ENCODE data around the gene DHX15.
A peak's percentile ranks its signal among the peaks of the same experiment; 100 is the strongest.

DHX15 gene

DNA sequence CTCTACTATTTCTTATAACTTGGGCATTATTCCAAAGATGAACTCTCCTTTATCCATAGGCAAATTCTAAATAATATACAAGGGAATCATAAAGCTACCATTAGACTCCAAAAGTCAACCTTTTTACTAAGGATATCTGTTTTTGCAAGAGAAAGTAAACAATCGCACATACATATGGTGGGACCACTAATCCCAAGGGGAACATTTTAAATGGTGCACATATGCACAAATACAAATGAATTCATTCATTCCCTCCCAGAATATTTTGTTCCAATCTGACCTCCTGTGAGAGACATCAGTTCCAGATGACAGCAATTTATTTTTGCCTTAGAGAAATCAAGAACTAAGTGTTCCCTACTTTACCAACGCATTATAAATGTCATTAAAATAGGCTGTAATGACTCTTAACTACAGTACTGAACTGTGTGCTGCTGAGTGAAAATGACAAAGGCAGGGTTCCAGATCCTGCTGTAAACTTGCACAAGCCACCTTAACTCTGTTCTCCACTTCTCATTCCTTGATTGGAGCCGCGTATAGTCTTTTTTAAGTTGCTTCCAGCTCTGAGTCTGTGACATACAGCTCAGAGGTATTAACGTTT lies 2.0 kb downstream of the DHX15 start:
- no peak for DNase-seq

GRCh38 chr4:24578364-24578763 lies 6.0 kb downstream of the DHX15 start:
- no peak for DNase-seq

DNA sequence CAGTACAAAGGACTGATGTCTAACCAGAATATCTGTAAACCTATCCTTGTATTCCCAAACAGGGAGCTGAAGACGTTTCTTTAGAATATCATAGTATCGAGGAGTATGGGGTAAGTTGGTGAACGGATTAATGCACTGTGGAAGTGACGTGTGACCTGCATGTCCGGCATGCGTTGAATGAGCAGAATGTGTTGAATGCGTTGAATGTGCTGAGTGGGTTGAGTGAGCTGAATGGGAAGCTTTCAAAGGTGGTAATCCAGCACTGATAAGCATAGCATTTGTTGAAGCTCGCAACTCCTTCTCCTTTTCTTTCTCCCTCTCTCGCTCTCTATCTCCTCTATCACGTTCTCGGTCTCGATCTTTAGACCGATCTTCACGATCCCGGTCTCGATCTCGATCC lies 8.1 kb downstream of the DHX15 start:
- no peak for DNase-seq

- no peak for DNase-seq
Observed at GRCh38 chr4:24574236-24574635, 10.1 kb downstream of the DHX15 start.

DNA sequence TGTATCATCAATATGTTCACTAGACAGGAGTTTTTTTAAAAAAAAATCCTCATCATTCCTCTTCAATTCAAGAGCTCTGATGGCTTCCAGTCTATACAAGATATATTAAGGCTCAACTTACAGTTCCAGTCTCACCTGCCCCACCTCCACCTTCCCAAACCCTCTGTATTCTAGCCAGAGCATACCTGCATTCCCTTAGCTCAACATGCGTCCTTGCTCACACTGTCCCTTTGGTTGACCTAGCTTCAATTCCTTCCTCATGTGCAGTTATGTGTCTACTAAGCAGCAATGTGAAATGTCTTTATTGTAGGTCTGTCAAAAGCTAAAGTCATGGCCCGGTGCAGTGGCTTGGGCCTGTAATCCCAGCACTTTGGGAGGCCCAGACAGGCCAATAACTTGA lies 10.8 kb downstream of the DHX15 start:
- DNase-seq = no peak

GRCh38 chr4:24570574-24571236 lies 13.6 kb downstream of the DHX15 start:
- DNase-seq = no peak

GRCh38 chr4:24570172-24570571 lies 14.2 kb downstream of the DHX15 start:
- no peak for DNase-seq

- no peak for DNase-seq
Observed at GRCh38 chr4:24569662-24570061, 14.7 kb downstream of the DHX15 start.

GRCh38 chr4:24568425-24568824 lies 15.9 kb downstream of the DHX15 start:
- DNase-seq = peak; percentile 23

GRCh38 chr4:24565054-24565453 lies 19.3 kb downstream of the DHX15 start:
- DNase-seq = no peak

DNA sequence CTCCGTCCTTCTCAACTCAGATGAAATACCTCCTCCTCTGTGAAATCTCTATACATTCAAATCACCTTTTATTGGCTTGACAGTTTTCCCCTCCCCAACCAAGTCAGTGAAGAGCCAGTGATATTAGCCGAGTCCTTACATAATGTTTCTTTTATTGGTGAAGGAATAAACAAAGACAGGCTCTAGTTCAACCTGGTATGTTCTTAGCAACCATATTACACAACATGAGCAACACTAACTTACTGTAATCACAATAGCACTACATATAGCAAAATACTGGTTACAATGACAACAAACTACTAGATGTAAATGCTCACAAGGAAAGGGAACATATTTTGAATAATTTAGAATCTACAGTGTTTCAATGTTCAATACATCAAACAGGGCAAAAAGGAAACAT lies 19.9 kb downstream of the DHX15 start:
- no peak for DNase-seq

GRCh38 chr4:24561438-24562139 lies 22.8 kb downstream of the DHX15 start:
- DNase-seq = no peak

GRCh38 chr4:24560868-24561368 lies 23.4 kb downstream of the DHX15 start:
- DNase-seq = peak; percentile 72

DNA sequence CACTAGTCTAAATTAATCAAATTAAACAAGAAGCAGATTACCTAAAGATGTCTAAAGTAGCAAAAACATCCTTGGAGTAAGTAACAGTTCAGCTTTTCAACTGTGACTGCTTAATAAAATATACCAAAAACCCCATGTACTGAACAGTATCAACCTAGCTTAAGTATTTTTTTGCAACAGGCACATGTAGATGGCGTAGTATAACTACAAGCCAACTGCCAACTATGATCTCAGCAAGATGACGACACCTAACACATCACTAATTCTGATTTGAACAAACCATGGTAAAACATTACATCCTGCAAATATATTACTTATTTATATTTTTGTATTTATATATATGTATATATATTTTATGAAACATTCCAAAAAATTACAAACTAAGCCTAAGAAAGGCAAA lies 24.5 kb downstream of the DHX15 start:
- DNase-seq = peak; percentile 19

- peak; percentile 29 for DNase-seq
Observed at GRCh38 chr4:24559032-24559821, 25.1 kb downstream of the DHX15 start.

DNA sequence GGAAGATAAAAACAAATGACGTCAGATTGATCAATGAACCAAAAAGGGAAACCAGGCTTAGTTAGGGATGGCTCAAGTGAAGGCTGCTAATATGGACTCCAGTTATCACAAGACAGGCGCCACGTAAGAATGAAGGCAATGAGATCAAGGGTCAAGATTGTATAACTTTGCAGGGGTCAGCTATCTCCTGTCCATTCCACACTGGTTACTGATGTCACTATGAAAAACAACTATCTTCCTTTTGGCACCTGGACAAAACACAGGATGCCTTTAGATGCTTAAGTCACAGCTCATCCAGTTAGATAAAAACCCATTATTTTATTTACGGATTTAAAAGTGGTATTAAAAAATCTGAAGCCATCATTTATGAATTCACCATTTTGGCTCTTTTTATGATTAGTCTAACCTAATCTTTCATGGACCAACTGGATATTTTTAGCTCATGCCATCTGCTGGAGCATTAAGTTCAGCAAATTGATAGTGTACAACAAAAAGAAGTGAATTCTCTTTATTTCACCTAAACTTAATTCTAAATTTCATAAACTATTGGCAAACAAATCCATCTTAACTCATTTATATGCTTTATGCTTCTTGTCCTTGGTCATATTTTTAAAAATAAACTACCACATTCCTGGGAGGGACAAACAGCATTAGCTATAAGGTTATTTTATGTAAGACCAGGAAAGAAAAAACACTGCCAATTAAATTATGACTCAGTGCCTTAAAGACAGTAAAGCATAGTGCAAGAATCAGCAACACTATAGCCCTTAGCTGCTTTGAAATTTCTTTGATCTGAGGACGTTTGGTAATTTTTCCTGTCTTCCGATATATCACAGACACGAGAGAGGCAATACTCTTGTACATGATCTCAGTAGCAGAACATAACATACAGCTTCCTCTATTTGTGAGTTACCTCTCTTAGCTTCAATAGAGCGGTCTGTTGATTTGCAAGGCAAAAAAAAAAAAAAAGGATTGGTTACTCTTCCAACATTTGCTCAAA lies 27.0 kb downstream of the DHX15 start:
- peak; percentile 53 for DNase-seq

DNA sequence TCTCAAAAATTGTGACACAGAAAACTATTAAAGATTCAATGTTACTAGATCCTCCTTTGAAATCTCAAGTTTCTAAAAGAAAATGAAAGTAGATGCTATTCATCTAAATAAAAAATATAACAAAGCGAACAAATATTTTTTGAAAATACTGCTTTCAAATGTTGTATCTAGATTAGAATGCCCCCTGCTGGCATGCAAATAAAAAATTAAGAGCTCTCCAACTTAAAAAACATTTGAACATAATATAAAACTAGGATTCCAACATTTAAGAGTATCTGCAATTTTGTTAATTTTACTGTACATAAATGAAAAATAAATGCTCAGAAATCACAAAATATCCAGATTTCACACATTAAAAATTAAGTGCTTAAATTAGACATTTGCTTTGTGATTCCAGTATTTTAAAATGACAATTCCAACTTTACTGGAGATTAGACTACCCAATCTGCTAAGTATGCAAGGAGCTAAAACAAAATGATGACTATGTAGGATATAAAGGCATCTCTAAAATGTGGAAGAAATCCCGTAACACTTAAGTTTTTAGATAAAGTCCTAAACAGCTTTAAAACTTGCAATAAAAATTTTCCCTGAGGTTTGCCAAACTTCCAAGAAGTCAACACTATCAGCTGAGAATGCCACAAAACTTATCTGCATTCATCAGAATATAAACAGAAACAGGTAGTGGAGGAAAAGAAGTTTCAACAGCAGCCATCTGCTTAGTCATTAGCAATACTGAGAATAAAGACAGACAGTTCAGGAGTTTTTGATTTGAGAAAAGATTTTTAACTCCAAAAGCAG lies 32.7 kb downstream of the DHX15 start:
- DNase-seq = no peak

DNA sequence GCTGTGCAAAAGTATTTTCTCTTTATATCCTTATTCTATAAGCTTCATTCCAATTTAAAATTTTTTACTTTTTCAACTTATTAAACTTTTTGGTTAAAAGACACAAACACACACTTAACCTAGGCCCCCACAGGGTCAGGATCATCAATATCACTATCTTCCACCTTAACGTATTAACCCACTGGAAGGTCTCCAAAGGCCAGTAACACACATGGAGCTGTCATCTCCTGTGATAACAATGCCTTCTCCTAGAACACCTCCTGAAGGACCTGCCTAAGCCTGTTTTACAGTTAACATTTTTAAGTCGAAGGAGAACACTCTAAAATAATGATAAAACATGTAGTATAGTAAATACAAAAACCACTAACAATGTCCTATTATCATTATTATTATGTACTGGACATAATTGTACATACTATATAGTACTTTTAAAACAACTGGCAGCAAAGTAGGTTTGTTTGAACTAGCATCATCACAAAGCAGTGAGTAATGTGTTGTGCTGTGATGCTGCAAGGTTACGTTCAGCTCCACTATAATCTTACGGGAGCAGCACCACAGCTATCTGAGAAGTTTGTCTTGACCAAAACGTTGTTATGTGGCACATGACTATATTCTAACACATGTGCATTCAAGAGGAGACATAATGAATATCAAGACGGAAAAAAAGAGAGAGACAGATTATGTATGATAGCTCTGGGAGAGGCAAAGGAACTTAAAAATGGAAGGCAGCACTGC lies 33.7 kb downstream of the DHX15 start:
- no peak for DNase-seq

GRCh38 chr4:24547979-24548378 lies 36.4 kb downstream of the DHX15 start:
- no peak for DNase-seq

- DNase-seq = no peak
Observed at GRCh38 chr4:24544208-24544988, 40.0 kb downstream of the DHX15 start.
